Left lung (tissue), 10 donors: ENCODE results near the gene ANKS1A. TPM values are rescaled to one million over a fixed set of nuclear protein-coding genes. Genes with fewer than 3 reads are reported as not detected.

Experiments
- ATAC-seq: fragments of 200-7000 bp; cut with Tn5 transposase; one replicate; pipeline ENCODE4 v1.9.1; 2020; ENCODE audit warnings: moderate library complexity
- DNase-seq, 4 donors: peaks; one replicate each; pipeline ENCODE4 v3.0.0-alpha.2; 2013 to 2020
- H3K27ac ChIP-seq, 2 donors: fragments of 200-600 bp; sonication (generic) in 1 of 2; one replicate each; pipeline versions ENCODE4 v1.5.0 to v1.8.0; 2020 to 2021
- H3K27me3 ChIP-seq, 2 donors: fragments of 200-600 bp; sonication (generic) in 1 of 2; one replicate each; pipeline versions ENCODE4 v1.5.0 to v1.8.0; 2020 to 2021
- H3K36me3 ChIP-seq, 2 donors: fragments of 200-600 bp; sonication (generic) in 1 of 2; one replicate each; pipeline versions ENCODE4 v1.5.0 to v1.8.0; 2020 to 2021
- H3K4me1 ChIP-seq, 2 donors: fragments of 200-600 bp; one replicate each; pipeline ENCODE4 v1.8.0; 2021
- H3K4me3 ChIP-seq, 2 donors: fragments of 200-600 bp; sonication (generic) in 1 of 2; one replicate each; pipeline versions ENCODE4 v1.5.0 to v1.8.0; 2020 to 2021; ENCODE audit warnings: mild to moderate bottlenecking in 1 of 2
- H3K9me3 ChIP-seq, 2 donors: fragments of 200-600 bp; sonication (generic) in 1 of 2; one replicate each; pipeline versions ENCODE4 v1.5.0 to v1.8.0; 2020 to 2021
- intact Hi-C, 2 donors: fragments of 100-400 bp; cut with DNase I; formaldehyde crosslinking; loops; one replicate each; pipeline versions ENCODE4 v1.11.2 to v1.14.2; 2022
- polyA plus RNA-seq, 6 donors: library from polyadenylated mRNA; unstranded; fragments of 120-200 nt; gene quantifications; one replicate each; pipeline ENCODE4 v1.2.1, GENCODE V29; 2013; ENCODE audit not compliant: insufficient read length in 6 of 6
- total RNA-seq, 2 donors: library from RNA; stranded (reverse); fragmentation: NEBNext Ultra II Directional; extraction: Animal tissue kit (Norgen Biotek cat#: 25700); gene quantifications; one replicate each; pipeline ENCODE4 v1.2.1, GENCODE V29; 2021
- TF ChIP-seq, protein P1 (sequence below), 2 donors: fragments of 200-600 bp; sonication (generic) in 1 of 2; IDR thresholded peaks; one replicate each; pipeline versions ENCODE4 v1.5.0 to v1.8.0; 2021; ENCODE audit warnings: antibody characterized with exemption in 2 of 2
- donor health status: DM: no; HTN: yes; CAD: no.
- donor health status: DM: no; HTN: no; CAD: no.

ANKS1A gene
- total and polyA plus RNA-seq, 8 donors, result 23.0 to 45.4 (median 26.4) TPM

- H3K4me1 ChIP-seq, result peaks cover 57 to 69% of the 10 kb centered on the region in 2 donors
- H3K27ac ChIP-seq, result peak overlapping the region; percentile 83 to 90
- H3K4me3 ChIP-seq, result peak overlapping the region in 1 of 2 donors; percentile 37
- H3K9me3 ChIP-seq, result no peaks in the 10 kb centered on the region
- intact Hi-C loops, result no loop called here
- TF ChIP-seq, protein P1, sequence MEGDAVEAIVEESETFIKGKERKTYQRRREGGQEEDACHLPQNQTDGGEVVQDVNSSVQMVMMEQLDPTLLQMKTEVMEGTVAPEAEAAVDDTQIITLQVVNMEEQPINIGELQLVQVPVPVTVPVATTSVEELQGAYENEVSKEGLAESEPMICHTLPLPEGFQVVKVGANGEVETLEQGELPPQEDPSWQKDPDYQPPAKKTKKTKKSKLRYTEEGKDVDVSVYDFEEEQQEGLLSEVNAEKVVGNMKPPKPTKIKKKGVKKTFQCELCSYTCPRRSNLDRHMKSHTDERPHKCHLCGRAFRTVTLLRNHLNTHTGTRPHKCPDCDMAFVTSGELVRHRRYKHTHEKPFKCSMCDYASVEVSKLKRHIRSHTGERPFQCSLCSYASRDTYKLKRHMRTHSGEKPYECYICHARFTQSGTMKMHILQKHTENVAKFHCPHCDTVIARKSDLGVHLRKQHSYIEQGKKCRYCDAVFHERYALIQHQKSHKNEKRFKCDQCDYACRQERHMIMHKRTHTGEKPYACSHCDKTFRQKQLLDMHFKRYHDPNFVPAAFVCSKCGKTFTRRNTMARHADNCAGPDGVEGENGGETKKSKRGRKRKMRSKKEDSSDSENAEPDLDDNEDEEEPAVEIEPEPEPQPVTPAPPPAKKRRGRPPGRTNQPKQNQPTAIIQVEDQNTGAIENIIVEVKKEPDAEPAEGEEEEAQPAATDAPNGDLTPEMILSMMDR (IDR thresholded peaks at IDR 0.05), result no peak
- peaks cover 0 to 31% of the 10 kb centered on the region in 2 donors for H3K36me3 ChIP-seq
- H3K27me3 ChIP-seq, result no peaks in the 10 kb centered on the region
- no peak for DNase-seq
- ATAC-seq, result peak; percentile 29
These were observed 130.1 kb downstream of the ANKS1A start for GRCh38 chr6:35019171-35019570.

- DNase-seq (no peak), ATAC-seq (no peak)
- Histone ChIP-seq H3K27me3 (no peaks in the 10 kb centered on the region), H3K27ac (peak overlapping the region; percentile 83 to 90), H3K36me3 (peaks cover 0 to 31% of the 10 kb centered on the region in 2 donors), H3K9me3 (no peaks in the 10 kb centered on the region), H3K4me1 (peaks cover 63 to 75% of the 10 kb centered on the region in 2 donors), H3K4me3 (peak overlapping the region in 1 of 2 donors; percentile 37)
- intact Hi-C loops, result no loop called here
- TF ChIP-seq, protein P1 (IDR thresholded peaks at IDR 0.05), result no peak
These were observed 130.8 kb downstream of the ANKS1A start for GRCh38 chr6:35019831-35020230.

DNA sequence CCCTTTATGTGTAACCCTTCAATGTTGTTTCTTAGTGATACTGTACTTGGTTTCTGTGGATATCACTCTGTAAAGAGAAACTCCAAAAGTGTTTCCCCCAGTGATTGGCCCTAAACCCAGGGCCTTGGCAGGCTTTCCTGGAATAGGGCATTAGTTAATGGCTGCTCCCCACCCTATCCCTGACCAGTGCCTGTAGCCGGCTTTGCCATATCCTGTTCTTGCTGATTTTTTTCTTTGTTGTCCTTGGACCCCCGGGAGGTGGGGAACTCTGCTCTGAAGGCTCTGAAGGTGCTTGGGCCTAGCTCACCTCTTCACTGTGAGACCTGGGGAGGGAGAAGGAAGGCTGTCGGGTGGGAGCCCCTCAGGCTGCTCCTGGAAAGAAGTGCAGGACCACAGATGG, 131.9 kb downstream of the ANKS1A start:
- no peaks in the 10 kb centered on the region for H3K9me3 ChIP-seq
- peaks cover 0 to 31% of the 10 kb centered on the region in 2 donors for H3K36me3 ChIP-seq
- peak in 1 of 4 donors; percentile 87 for DNase-seq
- H3K4me1 ChIP-seq, result peaks cover 68 to 85% of the 10 kb centered on the region in 2 donors
- H3K4me3 ChIP-seq, result no peak overlapping the region
- intact Hi-C loops, result no loop called here
- TF ChIP-seq, protein P1 (IDR thresholded peaks at IDR 0.05), result no peak
- H3K27ac ChIP-seq, result peak overlapping the region; percentile 83 to 90
- no peaks in the 10 kb centered on the region for H3K27me3 ChIP-seq
- no peak for ATAC-seq

- ATAC-seq (no peak), DNase-seq (no peak)
- Histone ChIP-seq H3K27me3 (no peaks in the 10 kb centered on the region), H3K4me1 (peaks cover 54 to 66% of the 10 kb centered on the region in 2 donors), H3K4me3 (no peak overlapping the region), H3K9me3 (no peaks in the 10 kb centered on the region), H3K36me3 (peaks cover 0 to 25% of the 10 kb centered on the region in 2 donors), H3K27ac (peak overlapping the region; percentile 71 to 74)
- TF ChIP-seq, protein P1 (IDR thresholded peaks at IDR 0.05), result no peak
- intact Hi-C loops, result no loop called here
These were observed 134.3 kb downstream of the ANKS1A start for GRCh38 chr6:35023091-35024000.

DNA sequence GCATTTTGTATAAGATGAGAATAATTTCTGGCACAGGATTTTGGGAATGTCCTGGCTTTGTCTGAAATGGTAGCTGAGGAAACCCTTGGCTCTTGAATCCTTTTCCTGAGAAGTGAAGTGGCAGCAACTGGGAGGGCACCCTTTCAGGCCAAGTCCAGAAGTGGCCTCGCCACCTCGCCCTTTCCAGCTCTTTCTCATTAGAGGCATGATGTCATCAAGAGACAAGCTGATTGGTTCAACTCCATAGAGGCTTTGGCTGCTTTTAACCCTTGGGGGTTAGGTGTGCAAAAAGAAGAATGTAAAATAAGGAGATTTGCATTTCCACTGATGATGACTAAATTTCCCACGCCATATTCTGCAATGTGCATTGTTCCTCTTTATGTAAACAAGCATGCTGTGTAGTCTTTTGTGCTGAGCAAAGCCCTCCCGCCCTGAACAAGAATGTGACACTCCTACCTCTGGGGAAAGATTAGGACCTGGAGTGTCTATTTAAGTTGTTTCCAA, 135.5 kb downstream of the ANKS1A start:
- Histone ChIP-seq H3K4me3 (no peak overlapping the region), H3K9me3 (no peaks in the 10 kb centered on the region), H3K27me3 (no peaks in the 10 kb centered on the region), H3K4me1 (peaks cover 47 to 53% of the 10 kb centered on the region in 2 donors), H3K36me3 (peaks cover 0 to 14% of the 10 kb centered on the region in 2 donors), H3K27ac (peak overlapping the region; percentile 71 to 74)
- ATAC-seq (peak; percentile 86), DNase-seq (peak in 2 of 4 donors; percentile 76 to 79)
- intact Hi-C loops, result no loop called here
- TF ChIP-seq, protein P1 (IDR thresholded peaks at IDR 0.05), result no peak
